GM12878 (cell line): Measurements from ENCODE around the gene HOXA2. TPM values are rescaled to one million over a fixed set of nuclear protein-coding genes. Genes with fewer than 3 reads are reported as not detected.

Source experiments
- BCL3 ChIP-seq: IDR thresholded peaks from 2 replicates; pipeline ENCODE4 v1.6.1; 2011; ENCODE audit warnings: borderline replicate concordance, low read depth, mild to moderate bottlenecking, moderate library complexity, low read length; ENCODE audit not compliant: insufficient read depth, poor library complexity, severe bottlenecking
- CUX1 ChIP-seq: IDR thresholded peaks from 2 replicates; pipeline ENCODE4 v1.6.1; 2012; ENCODE audit warnings: improper control_type of control experiment, low read depth, low read length; ENCODE audit not compliant: insufficient replicate concordance
- ELK1 ChIP-seq: IDR thresholded peaks from 2 replicates; pipeline ENCODE4 v1.6.1; 2012; ENCODE audit warnings: low read depth, low read length, improper control_type of control experiment
- ESRRA ChIP-seq: IDR thresholded peaks from 2 replicates; pipeline ENCODE4 v1.6.1; 2012; ENCODE audit warnings: mild to moderate bottlenecking, low read length, improper control_type of control experiment
- HSF1 ChIP-seq: fragments of 150-350 bp; IDR thresholded peaks from 2 replicates; pipeline ENCODE4 v1.6.1; 2014; ENCODE audit warnings: mild to moderate bottlenecking, low read depth, low read length
- IKZF2 ChIP-seq, 2 experiments: fragments of 450-650 bp; IDR thresholded peaks; 2 replicates each; pipeline ENCODE4 v1.6.1; 2017; ENCODE audit warnings: mild to moderate bottlenecking in 2 of 2, moderate library complexity in 2 of 2
- MYB ChIP-seq: fragments of 150-350 bp; IDR thresholded peaks from 2 replicates; pipeline ENCODE4 v1.6.1; 2014; ENCODE audit warnings: mild to moderate bottlenecking, low read depth, low read length, borderline replicate concordance
- PAX8 ChIP-seq: fragments of 450-650 bp; IDR thresholded peaks from 2 replicates; pipeline ENCODE4 v1.6.1; 2017; ENCODE audit warnings: mild to moderate bottlenecking, moderate library complexity
- POLR2AphosphoS5 ChIP-seq: IDR thresholded peaks from 2 replicates; pipeline ENCODE4 v1.6.1; 2011; ENCODE audit warnings: mild to moderate bottlenecking, low read length, inconsistent platforms
- TAF1 ChIP-seq: IDR thresholded peaks from 2 replicates; pipeline ENCODE4 v1.6.1; 2011; ENCODE audit warnings: mild to moderate bottlenecking, low read depth, low read length, borderline replicate concordance
- ZBTB4 ChIP-seq: fragments of 450-650 bp; formaldehyde crosslinking; IDR thresholded peaks from 2 replicates; pipeline ENCODE4 v1.4.0; 2022; ENCODE audit warnings: mild to moderate bottlenecking, moderate library complexity
- ZBTB40 ChIP-seq: fragments of 450-650 bp; IDR thresholded peaks from 2 replicates; pipeline ENCODE4 v1.6.1; 2016; ENCODE audit warnings: mild to moderate bottlenecking, moderate library complexity, borderline replicate concordance
- polyA plus RNA-seq, 11 experiments: library from polyadenylated mRNA; depleted of rRNA in 4 of 11; unstranded in 6 of 11; stranded (reverse) in 5 of 11; fragments of >200 nt; fragmentation: Nextera tagmentation in 4 of 11; fragmentation: Illumina TruSeq in 1 of 11; extraction: Ambion mirVana in 4 of 11; extraction: Trizol in 1 of 11; gene quantifications; 1 replicate in 1 of 11; 2 replicates in 10 of 11; pipeline versions ENCODE4 v1.2.1 to v1.2.3, GENCODE V29; 2011 to 2016; ENCODE audit warnings: inconsistent platforms in 2 of 11, missing spikeins in 2 of 11, low read depth in 1 of 11
- total RNA-seq, 4 experiments: library from RNA; depleted of rRNA in 3 of 4; stranded (reverse); fragments of >200 nt in 3 of 4; fragmentation: Illumina TruSeq in 1 of 4; extraction: Trizol in 1 of 4; gene quantifications; 2 replicates each; pipeline versions ENCODE4 v1.2.1 to v1.2.3, GENCODE V29; 2013 to 2021

The HOXA2 gene
- total and polyA plus RNA-seq, 10 of the 15 experiments (the other 5 are each of a cell fraction or from before 2014, with no cell fraction given): not detected

- TF ChIP-seq ZBTB4 (CRISPR knock-in tag): no peak
- TF ChIP-seq HSF1: no peak
- TF ChIP-seq CUX1: no peak
- TF ChIP-seq POLR2AphosphoS5: no peak
- TF ChIP-seq ZBTB40: no peak
- TF ChIP-seq IKZF2 (IDR thresholded peaks at IDR 0.05): peak; percentile 83 to 90
- TF ChIP-seq MYB: no peak
- TF ChIP-seq BCL3: peak; percentile 34
- TF ChIP-seq ESRRA: no peak
- TF ChIP-seq PAX8: no peak
- no peak for TF ChIP-seq TAF1
- TF ChIP-seq ELK1: no peak
Observed at GRCh38 chr7:27134392-27134791, 31.9 kb upstream of the HOXA2 start (continued).
